Endothelial cell (in vitro differentiated cells): ENCODE measurements around the gene EME1. TPM values are rescaled to one million over a fixed set of nuclear protein-coding genes. Genes with fewer than 3 reads are reported as not detected.
A peak's percentile ranks its signal among the peaks of the same experiment; 100 is the strongest.

ENCODE experiments used
- DNase-seq: peaks from one replicate; pipeline ENCODE4 v3.0.0; 2021; ENCODE audit warnings: low spot score
- H3K27ac Mint-ChIP-seq: one replicate; pipeline ENCODE4 v1.8.0; 2021; ENCODE audit warnings: mixed read lengths, inconsistent platforms; ENCODE audit not compliant: unreplicated experiment
- H3K27me3 Mint-ChIP-seq: one replicate; pipeline ENCODE4 v1.8.0; 2021; ENCODE audit warnings: mild to moderate bottlenecking, moderate library complexity, mixed read lengths, inconsistent platforms; ENCODE audit not compliant: unreplicated experiment
- H3K36me3 Mint-ChIP-seq: one replicate; pipeline ENCODE4 v1.8.0; 2021; ENCODE audit warnings: mild to moderate bottlenecking, low read depth, mixed read lengths, inconsistent platforms; ENCODE audit not compliant: unreplicated experiment
- H3K4me1 Mint-ChIP-seq: one replicate; pipeline ENCODE4 v1.8.0; 2021; ENCODE audit warnings: mild to moderate bottlenecking, mixed read lengths, inconsistent platforms; ENCODE audit not compliant: unreplicated experiment
- H3K4me3 Mint-ChIP-seq: one replicate; pipeline ENCODE4 v1.8.0; 2021; ENCODE audit warnings: mild to moderate bottlenecking, mixed read lengths, inconsistent platforms; ENCODE audit not compliant: unreplicated experiment
- H3K9me3 Mint-ChIP-seq: one replicate; pipeline ENCODE4 v1.8.0; 2021; ENCODE audit warnings: mixed read lengths, inconsistent platforms; ENCODE audit not compliant: unreplicated experiment
- CTCF ChIP-seq: fragments of 200-600 bp; sonication (generic); IDR thresholded peaks from one replicate; pipeline ENCODE4 v1.5.0; 2021; ENCODE audit warnings: antibody characterized with exemption; ENCODE audit not compliant: unreplicated experiment
- long read RNA-seq: library from polyadenylated mRNA; unstranded; transcript quantifications from one replicate; pipeline ENCODE4 v2.0.0, GENCODE V29; 2020; ENCODE audit not compliant: unreplicated experiment
- total RNA-seq: library from RNA; stranded (reverse); fragmentation: NEBNext Ultra II Directional; extraction: Animal tissue kit (Norgen Biotek cat#: 25700); gene quantifications from one replicate; pipeline ENCODE4 v1.2.1, GENCODE V29; 2021; ENCODE audit not compliant: unreplicated experiment

Gene EME1, protein sequence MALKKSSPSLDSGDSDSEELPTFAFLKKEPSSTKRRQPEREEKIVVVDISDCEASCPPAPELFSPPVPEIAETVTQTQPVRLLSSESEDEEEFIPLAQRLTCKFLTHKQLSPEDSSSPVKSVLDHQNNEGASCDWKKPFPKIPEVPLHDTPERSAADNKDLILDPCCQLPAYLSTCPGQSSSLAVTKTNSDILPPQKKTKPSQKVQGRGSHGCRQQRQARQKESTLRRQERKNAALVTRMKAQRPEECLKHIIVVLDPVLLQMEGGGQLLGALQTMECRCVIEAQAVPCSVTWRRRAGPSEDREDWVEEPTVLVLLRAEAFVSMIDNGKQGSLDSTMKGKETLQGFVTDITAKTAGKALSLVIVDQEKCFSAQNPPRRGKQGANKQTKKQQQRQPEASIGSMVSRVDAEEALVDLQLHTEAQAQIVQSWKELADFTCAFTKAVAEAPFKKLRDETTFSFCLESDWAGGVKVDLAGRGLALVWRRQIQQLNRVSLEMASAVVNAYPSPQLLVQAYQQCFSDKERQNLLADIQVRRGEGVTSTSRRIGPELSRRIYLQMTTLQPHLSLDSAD
- 6.1 TPM for total RNA-seq
- long read RNA-seq, partial matches to known transcripts: 0 of 4 reads
- long read RNA-seq, other reads (novel, unspliced or antisense): 2 of 4 reads

GRCh38 chr17:50372758-50373556 lies at the start of gene EME1, which contains the start of gene MRPL27:
EME1 (plus strand) TSS chr17:50373229; CDS start chr17:50375209, 1,980 bp downstream.
MRPL27 (minus strand) TSS chr17:50373184; CDS start chr17:50373170, 14 bp downstream.
- no peak for TF ChIP-seq CTCF
- Mint-ChIP-seq H3K4me1 (peaks cover 18% of the 10 kb centered on the region), H3K27me3 (peaks cover 8% of the 10 kb centered on the region), H3K36me3 (peaks cover 19% of the 10 kb centered on the region), H3K4me3 (peak within 1 kb of the TSS; percentile 100), H3K9me3 (no peaks in the 10 kb centered on the region), H3K27ac (peak within 1 kb of the TSS; percentile 100)
- peak; percentile 66 for DNase-seq

GRCh38 chr17:50325906-50326305 lies 47.1 kb upstream of the EME1 start:
- Mint-ChIP-seq H3K9me3 (no peaks in the 10 kb centered on the region), H3K4me3 (no peak overlapping the region), H3K27ac (no peak overlapping the region), H3K36me3 (peaks cover 4% of the 10 kb centered on the region), H3K4me1 (peaks cover 7% of the 10 kb centered on the region), H3K27me3 (peaks cover 10% of the 10 kb centered on the region)
- no peak for DNase-seq
- TF ChIP-seq CTCF: no peak

GRCh38 chr17:50326831-50327364 lies 46.1 kb upstream of the EME1 start:
- H3K4me1 Mint-ChIP-seq: peaks cover 7% of the 10 kb centered on the region
- no peak for TF ChIP-seq CTCF

DNA sequence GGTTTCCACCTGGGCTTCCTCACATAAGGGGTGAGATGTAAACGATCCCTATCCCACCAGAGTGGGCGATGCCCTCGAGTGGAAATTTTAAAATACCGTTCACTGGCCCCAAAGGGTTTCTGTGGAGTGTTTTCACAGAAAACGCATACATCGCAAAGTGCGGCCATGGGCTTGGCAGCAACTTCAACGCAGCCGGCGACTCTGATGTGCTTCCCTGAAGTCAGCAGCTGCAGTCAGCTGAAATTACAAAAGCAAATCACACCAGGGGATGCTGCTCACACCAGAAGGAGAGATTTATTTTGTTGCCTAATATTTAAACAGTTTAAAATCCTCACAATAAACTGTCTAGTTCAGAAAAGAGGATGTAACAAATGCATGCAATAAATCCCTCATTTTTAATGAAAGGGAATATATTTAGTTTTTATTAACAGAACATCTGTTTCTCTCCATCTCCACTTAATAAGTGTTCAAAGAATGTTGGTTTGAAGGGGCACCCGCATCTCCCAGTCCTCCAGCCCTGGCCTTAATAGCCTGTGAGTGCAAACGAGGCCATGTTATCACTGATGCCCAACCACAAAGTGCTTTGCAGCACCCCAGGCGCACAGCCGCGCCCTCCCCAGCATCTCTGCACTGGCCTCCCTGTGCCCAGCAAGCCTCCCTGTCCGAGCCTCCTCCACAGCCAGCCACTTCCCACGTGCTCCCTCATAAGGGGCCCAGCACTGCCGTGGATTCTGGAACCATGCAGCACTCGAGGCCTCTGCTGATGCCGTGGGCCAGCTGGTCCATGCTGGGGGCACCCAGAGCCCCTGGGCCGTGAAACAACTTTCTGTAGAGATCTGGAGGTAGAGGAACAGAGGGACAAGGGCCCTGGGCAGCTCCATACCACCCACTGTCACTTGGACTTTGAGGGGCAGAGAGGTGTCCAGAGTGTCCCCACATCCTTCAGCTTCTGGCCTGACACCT lies 44.4 kb upstream of the EME1 start:
- TF ChIP-seq CTCF: no peak
- Mint-ChIP-seq H3K27me3 (peaks cover 8% of the 10 kb centered on the region), H3K4me3 (no peak overlapping the region), H3K27ac (no peak overlapping the region), H3K9me3 (no peaks in the 10 kb centered on the region), H3K36me3 (peaks cover 4% of the 10 kb centered on the region), H3K4me1 (peaks cover 8% of the 10 kb centered on the region)
- DNase-seq: no peak

More at GRCh38 chr17:50326831-50327364, 46.1 kb upstream of the EME1 start:
- no peak overlapping the region for H3K4me3 Mint-ChIP-seq
- no peak overlapping the region for H3K27ac Mint-ChIP-seq
- H3K36me3 Mint-ChIP-seq: peaks cover 4% of the 10 kb centered on the region
- no peaks in the 10 kb centered on the region for H3K9me3 Mint-ChIP-seq
- peaks cover 10% of the 10 kb centered on the region for H3K27me3 Mint-ChIP-seq
- no peak for DNase-seq
